Cerebellar cortex (tissue), 1 donor: ENCODE data around the gene ADARB1.

ENCODE experiments used
- DNase-seq: peaks from one replicate; pipeline ENCODE4 v3.0.0-alpha.2; 2015; ENCODE audit warnings: low spot score

The ADARB1 gene

DNA sequence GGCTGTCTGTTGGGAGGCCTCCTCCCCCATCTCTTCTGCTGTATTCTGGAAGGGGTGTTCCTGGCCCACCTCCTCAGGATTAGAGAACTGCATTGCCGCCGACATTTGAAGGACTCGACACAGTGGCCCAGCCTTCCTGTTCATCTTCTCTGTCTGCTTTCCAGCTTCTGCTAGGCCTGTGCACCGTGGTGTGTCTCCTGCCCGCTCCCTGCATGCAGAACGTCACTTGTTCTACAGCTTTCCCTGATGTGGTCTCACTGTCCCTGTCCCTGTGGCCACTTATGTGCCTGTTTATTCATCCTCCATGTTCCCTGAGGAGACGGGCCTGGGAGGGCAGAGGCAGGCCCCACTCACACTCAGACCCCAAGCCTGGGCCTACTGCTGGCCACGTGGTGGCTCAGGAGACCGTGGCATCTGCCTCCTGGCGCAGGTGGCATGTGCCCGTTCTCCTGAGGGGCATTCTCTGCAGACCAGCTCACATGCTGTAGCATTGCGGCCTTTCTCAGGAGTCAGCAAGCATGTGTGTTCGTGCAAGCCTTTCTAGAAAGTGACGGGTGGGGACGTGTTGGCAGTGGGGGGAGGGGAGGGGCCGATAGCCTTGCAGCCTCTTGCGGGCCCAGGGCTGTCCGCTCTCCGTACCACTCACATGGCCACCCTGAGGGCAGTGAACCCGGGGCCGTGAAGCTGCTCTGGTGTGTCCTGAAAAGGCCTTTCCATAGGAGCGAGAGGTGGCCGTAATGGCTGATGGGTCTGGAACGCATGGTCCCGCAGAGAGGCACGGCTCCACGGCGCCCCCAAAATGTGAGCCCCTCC is 177.5 kb downstream of the ADARB1 start:
- DNase-seq, result no peak

DNA sequence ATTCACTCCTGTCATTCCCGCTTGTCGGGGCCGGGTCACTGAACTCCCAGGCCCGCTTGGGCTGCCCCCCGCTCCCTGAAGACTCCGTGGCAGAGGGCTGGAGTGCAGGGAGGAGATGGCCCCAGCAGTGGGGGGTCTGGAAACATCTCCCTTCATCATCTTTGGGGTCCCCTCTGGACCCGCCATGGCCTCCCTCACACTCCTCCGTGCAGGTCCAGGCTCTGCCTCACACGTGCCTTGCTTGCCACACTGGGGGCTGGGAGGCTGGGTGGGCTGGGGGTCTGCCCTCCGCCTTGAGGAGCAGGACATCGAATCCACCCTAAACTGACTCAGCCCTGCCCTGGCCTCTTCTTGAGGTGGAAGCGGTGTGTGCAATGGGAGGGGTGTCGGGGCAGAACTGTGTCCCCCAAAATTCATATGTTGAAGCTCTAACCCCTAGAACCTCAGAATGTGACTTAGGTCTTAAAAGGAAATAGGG is 178.1 kb downstream of the ADARB1 start:
- no peak for DNase-seq

DNA sequence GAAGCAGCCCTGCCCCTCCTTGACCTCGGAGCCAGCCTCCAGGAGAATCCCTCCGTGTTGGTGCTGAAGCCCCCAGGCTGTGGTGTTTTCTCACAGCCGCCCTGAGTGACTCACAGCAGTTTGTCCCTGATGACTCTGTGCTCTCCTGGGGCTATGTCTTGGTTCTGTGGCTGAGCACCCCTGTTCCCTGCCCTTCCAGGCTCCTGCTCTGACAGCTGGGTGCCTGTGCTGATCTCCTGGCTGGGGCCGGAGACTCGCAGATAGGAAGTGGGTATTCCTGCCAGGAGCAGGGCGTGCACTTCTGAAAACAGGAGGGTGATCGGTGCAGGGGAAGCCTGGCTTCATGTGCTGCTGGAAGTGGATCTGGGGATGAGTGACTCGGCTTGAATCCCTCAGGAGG is 178.8 kb downstream of the ADARB1 start:
- DNase-seq, result no peak

DNA sequence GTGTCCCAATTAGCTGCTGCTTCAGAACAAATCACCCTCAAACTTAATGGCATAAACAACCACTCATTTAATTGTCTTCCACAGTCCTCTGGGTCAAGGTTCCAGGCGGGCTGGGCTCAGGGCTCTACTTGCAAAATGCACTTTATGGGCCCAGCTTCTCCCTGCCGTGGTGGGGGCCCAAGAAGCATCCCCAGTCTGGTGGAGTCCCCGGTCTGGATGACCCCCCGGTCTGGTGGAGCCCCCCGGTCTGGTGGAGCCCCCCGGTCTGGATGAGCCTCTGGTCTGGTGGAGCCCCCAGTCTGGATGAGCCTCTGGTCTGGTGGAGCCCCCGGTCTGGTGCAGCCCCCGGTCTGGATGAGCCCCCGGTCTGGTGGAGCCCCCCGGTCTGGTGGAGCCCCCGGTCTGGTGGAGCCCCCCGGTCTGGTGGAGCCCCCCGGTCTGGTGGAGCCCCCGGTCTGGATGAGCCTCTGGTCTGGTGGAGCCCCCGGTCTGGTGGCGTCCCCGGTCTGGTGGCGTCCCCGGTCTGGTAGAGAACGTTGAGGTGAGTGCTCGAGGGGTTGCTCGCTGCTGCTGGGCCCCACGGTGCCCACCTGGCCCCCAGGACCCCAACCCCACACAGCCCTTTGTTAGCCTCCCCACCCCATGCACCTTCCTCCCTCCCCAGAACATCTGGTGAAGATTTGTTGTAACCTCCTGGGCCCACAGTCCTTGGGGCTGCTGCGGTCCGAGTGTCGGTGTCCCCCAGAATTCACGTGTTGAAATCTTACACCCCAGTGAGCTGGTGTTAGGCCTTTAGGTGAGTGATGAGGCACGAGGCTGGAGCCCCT is 179.5 kb downstream of the ADARB1 start:
- no peak for DNase-seq

DNA sequence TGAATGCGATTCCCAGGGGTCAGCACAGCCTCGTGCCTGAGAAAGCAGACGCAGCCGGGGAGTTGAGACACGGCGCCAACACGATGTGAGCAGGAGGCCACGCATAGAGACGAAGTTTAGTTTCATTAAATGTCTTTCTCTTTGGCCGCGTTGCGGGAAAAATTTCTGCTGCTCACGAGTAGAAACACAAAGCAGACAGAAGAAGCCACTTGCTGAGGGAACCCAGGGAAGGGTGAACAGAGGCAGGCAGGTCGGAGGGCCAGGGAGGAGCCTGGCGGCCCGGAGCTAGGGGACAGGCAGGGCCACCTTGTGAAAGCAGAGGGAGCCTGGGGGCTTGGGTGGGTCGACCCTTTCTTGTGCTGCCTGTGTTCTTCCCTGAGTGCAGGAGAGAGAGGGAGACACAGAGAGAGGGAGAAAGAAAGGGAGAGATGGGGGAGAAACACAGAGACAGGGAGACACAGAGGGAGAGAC is 180.1 kb downstream of the ADARB1 start:
- DNase-seq, result no peak

- no peak for DNase-seq
These were observed 181.1 kb downstream of the ADARB1 start for GRCh38 chr21:45255381-45256020.

DNA sequence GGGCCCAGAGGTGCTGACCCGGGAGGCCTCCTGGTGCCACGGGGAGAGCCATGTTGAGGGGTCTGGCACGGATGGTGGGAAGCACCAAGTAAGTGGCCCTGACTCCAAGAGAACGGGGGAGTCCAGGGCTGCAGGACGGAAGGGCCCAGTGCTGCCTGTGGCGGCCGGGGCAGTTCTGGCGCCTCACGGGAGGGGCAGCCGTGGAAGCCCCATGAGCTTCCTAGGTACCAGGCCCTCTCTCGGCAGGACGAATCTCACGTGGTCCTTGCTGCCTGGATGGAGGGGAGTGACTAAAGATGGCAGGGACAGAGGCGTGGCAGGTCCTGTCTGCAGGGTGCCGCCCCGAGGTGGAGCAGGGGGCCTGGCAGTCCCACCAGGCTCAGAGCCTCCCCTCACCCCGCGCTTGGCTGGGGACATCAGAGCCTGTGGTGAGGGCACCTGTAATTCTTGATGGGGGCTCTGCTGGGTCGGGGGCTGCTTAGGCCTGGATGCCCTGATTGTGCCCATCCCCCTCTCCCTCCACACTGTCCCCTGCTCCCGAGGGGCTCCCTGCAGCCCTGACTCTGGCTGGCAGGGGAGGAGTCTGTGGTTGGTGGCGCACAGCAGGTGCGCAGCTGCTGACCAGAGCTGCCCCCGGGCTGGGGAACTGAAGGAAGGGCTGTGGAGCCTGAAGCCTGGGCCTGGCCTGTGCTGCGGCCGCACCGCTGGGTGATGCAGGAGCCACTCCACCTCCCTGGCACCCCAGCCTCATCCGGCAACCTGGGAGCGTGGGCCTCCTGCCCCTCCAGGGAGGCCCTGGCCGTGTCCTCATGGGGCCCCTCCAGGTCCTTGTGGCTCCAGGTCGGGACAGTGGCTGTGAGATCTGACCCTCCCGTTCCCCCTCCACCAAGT is 181.9 kb downstream of the ADARB1 start:
- DNase-seq, result no peak

DNA sequence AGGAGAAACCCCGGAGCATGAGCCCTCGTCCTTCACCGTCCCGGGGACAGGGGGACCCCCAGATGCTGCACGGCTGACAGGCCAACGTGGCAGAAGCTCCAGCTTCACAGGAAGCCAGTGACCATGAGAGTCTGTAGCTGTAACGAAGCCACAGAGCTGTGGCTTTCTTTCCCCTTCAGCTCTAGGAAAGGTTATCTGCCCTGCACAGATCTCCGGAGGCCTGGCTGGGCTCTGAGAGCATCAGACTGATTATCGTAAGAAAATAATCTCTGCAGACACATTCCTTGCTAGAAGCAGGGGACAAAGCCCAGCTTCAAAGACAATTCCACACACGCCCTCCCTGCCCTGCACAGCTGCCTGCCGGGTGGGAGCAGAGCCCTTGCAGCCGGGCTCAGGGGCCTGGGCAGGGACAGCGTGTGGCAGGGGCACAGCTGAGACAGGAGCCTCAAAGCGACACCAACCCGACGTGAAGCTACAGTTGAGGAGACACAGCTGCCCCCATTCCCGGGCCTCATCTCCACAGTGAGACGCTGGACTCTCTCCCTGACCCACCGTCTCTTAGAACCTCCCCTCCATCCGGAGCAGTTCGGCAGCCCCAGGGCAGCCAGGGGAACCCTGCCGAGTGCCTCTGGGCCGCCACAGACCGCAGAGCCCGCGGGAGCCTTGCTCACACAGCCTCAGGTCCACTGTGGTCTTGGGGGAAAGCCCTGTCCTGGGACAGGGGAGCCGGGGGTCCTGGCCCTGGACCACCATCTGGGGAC is 182.7 kb downstream of the ADARB1 start:
- DNase-seq, result no peak

DNA sequence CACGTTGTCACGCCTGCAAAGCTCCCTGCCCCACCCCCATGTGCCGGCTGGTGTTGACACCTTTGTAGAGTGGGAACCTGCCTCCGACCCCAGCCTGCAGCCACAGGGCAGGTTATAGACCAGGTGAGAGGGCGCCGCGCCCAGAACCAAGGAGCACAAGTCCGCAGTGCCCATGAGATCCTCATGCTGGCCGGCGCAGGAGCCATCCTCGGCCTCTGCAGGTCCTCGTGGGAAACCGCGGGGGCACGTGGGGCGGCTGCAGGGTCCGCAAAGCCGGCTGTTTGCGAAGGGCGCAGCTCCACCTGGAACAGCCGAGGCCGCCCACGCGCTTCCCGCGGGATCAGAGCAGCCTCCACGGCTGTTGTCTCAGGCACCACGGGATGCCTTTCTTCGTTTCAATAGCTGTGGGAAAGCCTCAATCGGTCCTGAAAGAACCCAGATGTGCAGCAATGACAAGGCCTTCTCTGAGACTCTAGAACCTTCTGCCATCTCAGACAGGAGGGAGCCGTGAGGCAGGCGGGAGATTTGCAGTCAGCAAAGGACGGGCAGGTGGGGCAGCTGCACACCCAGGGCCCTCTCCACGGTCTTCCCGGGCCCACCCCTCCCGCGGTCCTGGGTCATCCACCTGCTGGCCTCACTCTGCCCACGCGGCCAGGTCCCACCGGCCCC is 183.4 kb downstream of the ADARB1 start:
- no peak for DNase-seq

- DNase-seq, result no peak
These were observed 184.1 kb downstream of the ADARB1 start for GRCh38 chr21:45258466-45258865.

GRCh38 chr21:45259206-45259840 is 184.9 kb downstream of the ADARB1 start:
- peak; percentile 27 for DNase-seq

GRCh38 chr21:45260191-45260825 is 185.9 kb downstream of the ADARB1 start:
- peak; percentile 87 for DNase-seq

DNA sequence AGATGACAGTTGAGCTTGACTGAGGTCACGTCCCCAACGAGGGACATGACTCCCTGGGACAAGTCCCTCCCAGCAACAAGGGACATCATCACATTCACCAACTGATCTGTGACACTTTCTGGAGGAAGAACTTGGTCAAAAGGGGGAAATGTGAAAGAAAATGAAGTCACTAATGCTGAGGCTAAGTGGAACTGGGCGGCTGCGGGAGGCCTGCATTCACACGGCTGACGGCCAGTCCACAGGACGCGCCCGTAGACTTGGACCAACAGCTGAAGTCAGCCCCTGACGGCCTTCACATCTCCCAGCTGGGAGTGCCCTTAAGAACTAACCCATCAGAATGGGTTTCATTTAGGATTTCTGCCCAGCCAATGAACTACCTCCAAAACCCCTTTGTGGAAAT is 186.7 kb downstream of the ADARB1 start:
- DNase-seq, result no peak

- DNase-seq, result no peak
These were observed 187.7 kb downstream of the ADARB1 start for GRCh38 chr21:45262041-45262581.

GRCh38 chr21:45262616-45263015 is 188.2 kb downstream of the ADARB1 start:
- no peak for DNase-seq

DNA sequence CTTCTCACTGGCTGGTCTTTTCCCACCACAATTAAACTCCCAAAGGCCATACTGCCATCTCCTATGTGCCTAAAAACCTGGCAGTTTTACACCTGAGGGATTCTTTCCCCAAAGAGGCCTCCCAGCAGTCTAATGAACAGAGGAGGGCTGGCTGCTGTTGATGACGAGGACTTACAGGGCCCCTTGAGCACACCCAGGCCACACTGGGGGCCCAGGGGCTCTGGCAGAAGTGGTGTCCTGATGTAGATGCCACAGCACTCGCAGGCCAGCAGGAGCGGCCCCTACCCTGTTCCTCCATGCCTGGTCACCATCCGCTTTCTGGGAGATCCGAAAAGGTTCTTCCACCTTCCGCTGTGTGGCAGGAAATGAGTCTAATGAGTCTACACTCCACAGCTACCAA is 189.2 kb downstream of the ADARB1 start:
- DNase-seq, result no peak

GRCh38 chr21:45264146-45264911 is 189.9 kb downstream of the ADARB1 start:
- DNase-seq, result no peak

DNA sequence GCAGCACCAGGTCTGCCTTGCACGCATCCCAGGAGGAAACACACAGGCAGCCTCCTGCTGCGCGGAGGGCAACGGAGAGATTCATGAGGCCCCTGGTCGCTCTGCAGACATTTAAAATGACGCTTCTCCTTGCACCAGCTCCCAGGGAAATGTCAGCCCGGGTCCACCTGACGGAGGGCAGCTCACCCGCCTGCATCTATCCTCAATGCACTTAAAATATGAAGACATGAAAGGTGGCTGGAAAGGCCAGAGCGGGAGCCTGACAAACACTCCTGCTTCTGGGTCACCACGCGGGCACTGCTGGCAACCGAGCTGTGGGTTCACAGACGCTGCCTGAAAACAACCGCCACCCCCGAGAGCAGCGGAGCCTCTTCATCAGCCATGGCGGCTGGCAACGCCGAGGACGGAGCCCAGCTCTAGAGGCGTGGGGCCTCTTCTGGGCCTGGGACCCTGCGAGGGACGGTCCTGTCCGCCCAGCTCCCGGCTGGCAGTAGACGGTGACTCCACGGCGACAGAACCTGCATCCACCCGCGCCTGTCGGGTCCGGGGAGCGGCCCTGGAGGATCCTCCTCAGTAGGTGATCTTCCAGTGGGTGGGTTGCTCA is 190.6 kb downstream of the ADARB1 start:
- no peak for DNase-seq
